Fibroblast of the aortic adventitia (primary cell): ENCODE measurements around the gene COMMD10. TPM values are rescaled to one million over a fixed set of nuclear protein-coding genes. Genes with fewer than 3 reads are reported as not detected.
"Not testable (repeated sequence)": the region's sequence is repeated elsewhere in the genome, so short reads cannot be mapped to it uniquely, and the experiment has no call there.

Source experiments
- DNase-seq: peaks from one replicate; pipeline ENCODE4 v3.0.0-alpha.2; 2010; ENCODE audit warnings: low read depth
- H3K4me3 ChIP-seq: 2 replicates; pipeline ENCODE4 v1.5.1; 2011; ENCODE audit warnings: low read depth, mild to moderate bottlenecking, control low read depth, low read length, moderate library complexity
- CTCF ChIP-seq: IDR thresholded peaks from 2 replicates; pipeline ENCODE4 v1.5.1; 2011; ENCODE audit warnings: mild to moderate bottlenecking, low read length, control low read depth, inconsistent platforms; ENCODE audit not compliant: insufficient read depth
- total RNA-seq: library from RNA; depleted of rRNA; stranded (reverse); fragments of >200 nt; gene quantifications from 2 replicates; pipeline ENCODE4 v1.2.3, GENCODE V29; 2012; ENCODE audit warnings: low replicate concordance

COMMD10 gene
- total RNA-seq, 1 donor = 37.3 TPM

DNA sequence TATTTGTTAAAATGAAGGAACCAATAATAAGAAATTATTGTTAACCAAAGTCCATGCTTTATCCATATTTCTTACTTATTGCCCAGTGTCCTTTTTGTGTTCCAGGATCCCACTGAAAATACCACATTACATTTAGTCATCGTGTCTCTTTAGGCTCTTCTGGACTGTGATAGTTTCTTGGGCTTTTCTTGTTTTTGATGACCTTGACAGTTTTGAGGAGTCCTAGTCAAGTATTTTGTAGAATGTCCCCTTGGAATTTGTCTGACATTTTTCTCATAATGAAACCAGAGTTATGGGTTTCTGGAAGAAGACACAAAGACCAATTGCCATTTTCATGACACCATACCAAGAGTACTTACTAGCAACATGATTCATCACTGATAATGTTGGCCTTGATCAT lies 13.6 kb upstream of the COMMD10 start:
- H3K4me3 ChIP-seq = no peak overlapping the region
- DNase-seq = no peak
- TF ChIP-seq CTCF = no peak

DNA sequence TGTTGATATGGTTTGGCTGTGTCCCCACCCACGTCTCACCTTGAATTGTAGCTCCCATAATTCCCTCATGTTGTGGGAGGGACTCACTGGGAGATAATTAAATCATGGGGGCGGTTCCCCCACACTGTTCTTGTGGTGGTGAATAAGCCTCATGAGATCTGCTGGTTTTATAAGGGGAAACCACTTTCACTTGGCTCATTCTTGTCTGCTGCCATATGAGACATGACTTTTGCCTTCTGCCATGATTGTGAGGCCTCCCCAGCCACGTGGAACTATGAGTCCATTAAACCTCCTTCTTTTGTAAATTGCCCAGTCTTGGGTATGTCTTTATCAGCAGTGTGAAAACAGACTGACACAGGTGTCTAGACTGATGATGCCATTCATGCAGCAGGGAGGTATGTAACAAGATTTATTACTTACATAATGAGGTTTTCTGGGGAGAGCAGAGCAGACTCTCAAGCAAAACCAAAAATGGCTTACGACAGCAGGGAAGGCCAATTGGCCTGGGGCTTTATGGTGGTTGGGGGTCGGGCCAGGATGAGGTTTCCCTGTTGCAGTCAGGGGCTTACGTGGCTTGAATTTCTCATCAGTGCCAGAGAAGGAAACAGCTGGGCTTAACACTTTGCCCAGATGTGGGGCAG lies 9.5 kb upstream of the COMMD10 start:
- no peak for TF ChIP-seq CTCF
- no peak for DNase-seq
- H3K4me3 ChIP-seq = no peak overlapping the region

DNA sequence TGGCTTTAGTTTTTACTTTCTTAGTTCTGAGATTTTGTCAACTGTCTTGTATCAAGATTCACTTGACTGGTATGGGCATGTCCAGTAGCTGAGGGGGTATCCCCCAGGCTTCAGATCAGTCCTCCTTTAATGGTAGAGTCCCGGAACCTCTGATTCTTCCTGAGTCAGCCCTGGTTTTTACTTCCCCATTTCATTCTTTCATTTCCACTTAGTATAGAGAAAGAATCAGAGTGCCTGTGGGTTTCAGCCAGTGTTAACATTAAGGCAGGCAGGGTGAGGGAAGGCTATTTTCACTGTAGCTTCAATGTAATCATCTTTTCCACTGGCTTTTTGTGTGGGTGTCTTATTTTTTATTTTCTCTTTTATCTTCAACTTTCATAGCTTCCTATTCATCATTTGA lies 8.3 kb upstream of the COMMD10 start:
- TF ChIP-seq CTCF = no peak
- DNase-seq = no peak
- H3K4me3 ChIP-seq = no peak overlapping the region

DNA sequence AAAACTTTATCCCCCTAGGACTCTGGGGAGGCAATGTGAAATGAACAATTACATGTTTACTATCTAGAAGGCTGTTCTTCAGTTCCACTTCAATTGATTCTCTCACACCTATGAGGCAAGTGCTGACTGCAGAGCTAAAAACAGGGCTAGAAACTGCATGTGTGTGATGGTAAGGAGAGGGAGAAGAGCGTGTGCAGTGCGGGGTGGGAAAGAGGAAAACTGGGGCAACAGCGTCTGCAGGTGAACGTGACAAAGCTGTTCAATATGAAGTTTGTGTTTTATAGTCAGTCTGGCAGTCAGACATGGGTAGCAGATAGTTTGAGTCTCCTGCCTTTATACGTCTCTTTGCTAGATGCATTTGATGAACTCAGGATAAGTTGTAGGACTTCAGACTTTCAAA lies 6.6 kb upstream of the COMMD10 start:
- no peak overlapping the region for H3K4me3 ChIP-seq
- DNase-seq = no peak
- no peak for TF ChIP-seq CTCF

GRCh38 chr5:116084287-116084691 lies 536 bp upstream of the COMMD10 start:
- H3K4me3 ChIP-seq = peak overlapping the region; percentile 79
- TF ChIP-seq CTCF = no peak
- peak; percentile 30 for DNase-seq

DNA sequence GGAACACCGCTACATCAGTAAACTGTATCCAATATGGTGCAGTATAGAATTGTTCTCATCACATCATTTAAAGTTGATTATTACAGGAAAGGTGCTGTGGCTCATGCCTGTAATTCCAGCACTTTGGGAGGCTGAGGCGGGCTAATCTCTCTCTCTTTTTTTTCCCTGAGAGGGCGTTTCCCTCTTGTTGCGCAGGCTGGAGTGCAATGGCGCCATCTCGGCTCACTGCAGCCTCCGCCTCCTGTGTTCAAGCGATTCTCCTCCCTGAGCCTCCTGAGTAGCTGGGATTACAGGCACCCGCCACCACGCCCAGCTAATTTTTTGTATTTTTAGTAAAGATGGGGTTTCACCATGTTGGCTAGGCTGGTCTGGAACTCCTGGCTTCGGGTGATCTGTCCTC lies 1.5 kb downstream of the COMMD10 start:
- not testable (repeated sequence) for H3K4me3 ChIP-seq, DNase-seq

- TF ChIP-seq CTCF = no peak
- no peak overlapping the region for H3K4me3 ChIP-seq
- DNase-seq = no peak
These were observed 3.2 kb downstream of the COMMD10 start for GRCh38 chr5:116088062-116088461.
